Kidney epithelial cell (primary cell): ENCODE results near the gene COL23A1. TPM values are rescaled to one million over a fixed set of nuclear protein-coding genes. Genes with fewer than 3 reads are reported as not detected.

Experiments used
- DNase-seq: peaks from one replicate; pipeline ENCODE4 v3.0.0-alpha.2; 2010; ENCODE audit warnings: low read depth
- H3K27me3 ChIP-seq: 2 replicates; pipeline ENCODE4 v1.6.0; 2011; ENCODE audit warnings: low read length; ENCODE audit not compliant: control insufficient read depth, insufficient read depth
- H3K36me3 ChIP-seq: 2 replicates; pipeline ENCODE4 v1.5.1; 2011; ENCODE audit warnings: low read length; ENCODE audit not compliant: control insufficient read depth, insufficient read depth
- H3K4me3 ChIP-seq: 2 replicates; pipeline ENCODE4 v1.5.1; 2011; ENCODE audit warnings: low read depth, mild to moderate bottlenecking, control low read depth, low read length
- CTCF ChIP-seq: IDR thresholded peaks from 2 replicates; pipeline ENCODE4 v1.5.1; 2011; ENCODE audit warnings: mild to moderate bottlenecking, moderate library complexity, low read length, control low read depth, inconsistent platforms; ENCODE audit not compliant: insufficient read depth, poor library complexity, severe bottlenecking
- total RNA-seq: library from RNA; depleted of rRNA; stranded (reverse); fragments of >200 nt; gene quantifications from 2 replicates; pipeline ENCODE4 v1.2.3, GENCODE V29; 2015

The COL23A1 gene
- total RNA-seq, 1 donor from 2014 or later, result 0.17 TPM

- no peak for DNase-seq
- no peak for TF ChIP-seq CTCF
- H3K36me3 ChIP-seq, result peaks cover 1% of the 10 kb centered on the region
- no peak overlapping the region for H3K4me3 ChIP-seq
- H3K27me3 ChIP-seq, result no peaks in the 10 kb centered on the region
Measured at GRCh38 chr5:178236126-178236525, 354.1 kb downstream of the COL23A1 start.

DNA sequence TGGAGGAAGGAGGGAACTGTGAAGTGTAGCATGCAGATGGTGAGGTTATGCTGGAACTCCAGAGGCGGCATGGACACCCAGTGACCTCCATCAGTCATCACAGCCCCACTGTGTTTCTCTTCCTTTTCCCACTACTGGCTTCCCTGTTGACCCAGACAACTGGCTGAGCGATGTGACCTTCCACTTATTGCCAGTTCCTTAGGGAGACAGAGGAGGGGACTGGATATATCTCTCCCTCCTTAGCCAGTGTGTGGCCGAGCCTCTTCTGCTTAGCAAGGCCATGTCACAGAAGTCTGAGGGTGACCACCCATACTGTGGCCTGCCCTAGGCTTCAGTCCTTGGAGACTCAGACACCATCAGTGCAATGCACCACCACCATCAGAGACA, 354.6 kb downstream of the COL23A1 start:
- Histone ChIP-seq H3K4me3 (no peak overlapping the region), H3K27me3 (no peaks in the 10 kb centered on the region), H3K36me3 (peaks cover 1% of the 10 kb centered on the region)
- no peak for DNase-seq
- TF ChIP-seq CTCF, result no peak

DNA sequence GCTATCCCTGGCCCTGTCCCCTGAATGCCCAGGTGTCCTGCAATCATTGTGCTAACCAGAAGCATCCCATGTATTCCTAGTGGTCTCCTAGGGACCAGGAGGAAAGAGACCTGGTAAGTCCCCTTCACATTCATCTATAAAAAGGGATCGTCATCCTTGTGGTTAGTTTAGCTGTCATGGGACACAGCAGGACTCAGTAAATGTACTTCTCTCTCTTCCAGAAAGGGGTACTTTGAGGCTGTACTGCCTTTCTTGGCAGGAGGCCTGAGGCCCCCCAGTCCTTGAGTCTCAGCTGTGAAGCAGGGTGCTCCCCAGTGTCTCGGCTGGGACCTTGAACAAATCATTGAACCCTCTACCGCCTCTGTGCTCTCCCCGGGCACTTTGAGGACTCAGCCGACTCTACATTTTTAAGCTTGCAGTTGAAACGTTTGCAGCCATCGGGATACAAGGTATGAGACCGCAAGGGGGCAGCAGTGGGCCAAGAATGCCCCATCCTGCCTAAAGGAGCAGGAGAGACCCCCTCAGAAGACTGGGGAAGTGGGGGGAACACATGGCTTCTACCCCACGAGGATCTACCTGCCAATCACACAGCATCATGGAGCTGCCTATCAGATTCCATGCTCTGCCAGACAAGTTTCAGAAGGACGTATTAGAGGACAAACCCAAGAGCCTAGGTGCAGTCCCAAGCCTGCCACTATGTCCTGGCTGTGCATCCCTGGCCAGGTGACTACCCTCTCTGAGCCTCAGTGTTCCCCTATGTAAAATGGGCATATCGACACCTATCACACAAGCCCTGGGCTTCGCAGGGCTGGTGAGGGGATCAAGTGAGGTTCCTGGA, 355.2 kb downstream of the COL23A1 start:
- Histone ChIP-seq H3K27me3 (no peaks in the 10 kb centered on the region), H3K36me3 (peaks cover 2% of the 10 kb centered on the region), H3K4me3 (no peak overlapping the region)
- TF ChIP-seq CTCF, result peak; percentile 77
- no peak for DNase-seq

GRCh38 chr5:178234121-178234749, 356.0 kb downstream of the COL23A1 start:
- Histone ChIP-seq H3K36me3 (peaks cover 3% of the 10 kb centered on the region), H3K4me3 (no peak overlapping the region), H3K27me3 (no peaks in the 10 kb centered on the region)
- no peak for TF ChIP-seq CTCF
- no peak for DNase-seq

DNA sequence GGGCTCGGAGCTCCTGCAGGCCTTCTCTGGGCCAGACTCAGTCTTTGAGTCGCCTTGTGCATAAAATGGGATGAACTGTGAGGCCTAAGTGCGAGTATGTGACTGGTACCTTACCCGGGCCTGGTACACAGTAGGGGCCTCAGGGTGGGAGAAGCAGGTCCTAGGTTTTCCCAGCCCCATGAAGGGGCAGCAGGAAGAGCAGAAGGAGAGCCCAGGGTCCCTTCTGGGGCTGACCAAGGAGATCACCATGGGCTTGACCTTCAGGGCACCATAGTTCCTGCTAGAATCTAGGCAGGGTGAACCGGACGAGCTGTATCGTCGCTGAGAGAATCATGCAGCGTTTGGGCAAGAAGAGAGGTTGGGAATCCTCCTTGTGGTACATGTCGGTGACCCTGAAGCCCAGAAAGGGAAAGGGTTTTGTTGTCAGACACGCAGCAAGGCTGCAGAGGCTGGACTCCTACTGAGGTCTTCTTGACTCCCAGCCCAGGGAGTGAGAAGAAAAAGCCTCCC, 357.2 kb downstream of the COL23A1 start:
- Histone ChIP-seq H3K4me3 (peak overlapping the region; percentile 73), H3K27me3 (no peaks in the 10 kb centered on the region), H3K36me3 (peaks cover 3% of the 10 kb centered on the region)
- TF ChIP-seq CTCF, result no peak
- no peak for DNase-seq
